Tibial nerve (tissue), 3 donors: Measurements from ENCODE around the gene NUDT16.

Experiments
- CTCF ChIP-seq, 5 experiments: fragments of 200-600 bp in 3 of 5; fragments of 450-650 bp in 2 of 5; sonication (generic) in 3 of 5; IDR thresholded peaks; one replicate each; pipeline ENCODE4 v1.5.1; 2016 to 2019; ENCODE audit warnings: antibody characterized with exemption in 5 of 5, mild to moderate bottlenecking in 3 of 5, moderate library complexity in 2 of 5
- POLR2A ChIP-seq, 2 donors: fragments of 450-650 bp; IDR thresholded peaks; one replicate each; pipeline ENCODE4 v1.6.1; 2017; ENCODE audit warnings: antibody characterized with exemption in 2 of 2, mild to moderate bottlenecking in 2 of 2, moderate library complexity in 2 of 2

GRCh38 chr3:131401978-131402377, 20.4 kb downstream of the NUDT16 start:
- TF ChIP-seq CTCF (IDR thresholded peaks at IDR 0.05) = no peak
- TF ChIP-seq POLR2A (IDR thresholded peaks at IDR 0.05) = no peak
